LNCaP clone FGC (cell line): ENCODE results near the gene KCNIP3.

Experiments used
- DNase-seq: peaks from one replicate; pipeline ENCODE4 v3.0.0-alpha.2; 2011; ENCODE audit warnings: low read depth
- H3K4me3 ChIP-seq: 2 replicates; pipeline ENCODE4 v1.5.1; 2011; ENCODE audit warnings: mild to moderate bottlenecking, low read depth, low read length, control low read depth
- CTCF ChIP-seq: IDR thresholded peaks from 2 replicates; pipeline ENCODE4 v1.5.1; 2012; ENCODE audit warnings: mild to moderate bottlenecking; ENCODE audit not compliant: control insufficient read depth, insufficient read depth; ENCODE audit errors: extremely low read depth

The KCNIP3 gene

GRCh38 chr2:95312543-95313201 lies 15.5 kb downstream of the KCNIP3 start:
- DNase-seq, result no peak
- no peak for TF ChIP-seq CTCF
- no peak overlapping the region for H3K4me3 ChIP-seq

GRCh38 chr2:95313296-95314131 lies 16.4 kb downstream of the KCNIP3 start:
- DNase-seq, result no peak
- no peak for TF ChIP-seq CTCF

GRCh38 chr2:95314598-95314963 lies 17.4 kb downstream of the KCNIP3 start:
- no peak for DNase-seq
- no peak for TF ChIP-seq CTCF
- no peak overlapping the region for H3K4me3 ChIP-seq

More at GRCh38 chr2:95313296-95314131, 16.4 kb downstream of the KCNIP3 start:
- H3K4me3 ChIP-seq, result no peak overlapping the region

GRCh38 chr2:95314964-95315611 lies 17.9 kb downstream of the KCNIP3 start:
- H3K4me3 ChIP-seq, result no peak overlapping the region
- no peak for DNase-seq
- TF ChIP-seq CTCF, result peak; percentile 90

GRCh38 chr2:95315801-95316411 lies 18.8 kb downstream of the KCNIP3 start:
- TF ChIP-seq CTCF, result no peak
- no peak for DNase-seq
- no peak overlapping the region for H3K4me3 ChIP-seq

GRCh38 chr2:95316466-95317122 lies 19.4 kb downstream of the KCNIP3 start:
- TF ChIP-seq CTCF, result no peak
- DNase-seq, result no peak
- no peak overlapping the region for H3K4me3 ChIP-seq
